Activated T-helper 9 cell treated with anti-CD3 and anti-CD28 coated beads, Interleukin-2, amount 50 U/mL, for 16 hours (primary cell): ENCODE measurements around the gene TSEN54.
"Not testable (repeated sequence)": the region's sequence is repeated elsewhere in the genome, so short reads cannot be mapped to it uniquely, and the experiment has no call there.

Source experiments
- DNase-seq: peaks from one replicate; pipeline ENCODE4 v3.0.0-alpha.2; 2020; ENCODE audit warnings: low read depth

The TSEN54 gene

GRCh38 chr17:75518201-75518600, 1.9 kb downstream of the TSEN54 start:
- no peak for DNase-seq

- no peak for DNase-seq
Observed at GRCh38 chr17:75518983-75519537, 2.7 kb downstream of the TSEN54 start.

GRCh38 chr17:75520413-75520812, 4.1 kb downstream of the TSEN54 start:
- not testable (repeated sequence) for DNase-seq

- DNase-seq, result no peak
Observed at GRCh38 chr17:75521290-75521689, 5.0 kb downstream of the TSEN54 start.

- no peak for DNase-seq
Observed at GRCh38 chr17:75521951-75522727, 5.8 kb downstream of the TSEN54 start.

GRCh38 chr17:75523647-75524046, 7.3 kb downstream of the TSEN54 start:
- no peak for DNase-seq

- no peak for DNase-seq
Observed at GRCh38 chr17:75524269-75524969, 8.1 kb downstream of the TSEN54 start.

- peak; percentile 81 for DNase-seq
Observed at GRCh38 chr17:75524970-75525805, 8.9 kb downstream of the TSEN54 start, which contains the start of gene LLGL2. LLGL2 (plus strand) TSS chr17:75525697; CDS start chr17:75543427, 17,730 bp downstream.

- DNase-seq, result no peak
Observed at GRCh38 chr17:75525806-75526554, 9.7 kb downstream of the TSEN54 start.

GRCh38 chr17:75526555-75527270, 10.4 kb downstream of the TSEN54 start:
- DNase-seq, result no peak

- DNase-seq, result no peak
Observed at GRCh38 chr17:75530837-75531720, 14.8 kb downstream of the TSEN54 start.

- DNase-seq, result no peak
Observed at GRCh38 chr17:75531721-75532072, 15.4 kb downstream of the TSEN54 start.

- peak; percentile 16 for DNase-seq
Observed at GRCh38 chr17:75535119-75535537, 18.8 kb downstream of the TSEN54 start.

GRCh38 chr17:75535871-75536270, 19.5 kb downstream of the TSEN54 start:
- DNase-seq, result no peak

GRCh38 chr17:75536366-75536765, 20.0 kb downstream of the TSEN54 start:
- no peak for DNase-seq

- DNase-seq, result no peak
Observed at GRCh38 chr17:75539967-75540729, 23.8 kb downstream of the TSEN54 start.

GRCh38 chr17:75540923-75541503, 24.7 kb downstream of the TSEN54 start:
- no peak for DNase-seq

GRCh38 chr17:75542229-75542628, 25.9 kb downstream of the TSEN54 start:
- no peak for DNase-seq
